RWPE2 (cell line): ENCODE results near the gene KCNK6.

Experiments used
- ATAC-seq: fragments of 200-7000 bp; cut with Tn5 transposase; 3 replicates; pipeline ENCODE4 v1.9.1; 2021; ENCODE audit warnings: low read depth
- DNase-seq: peaks from one replicate; pipeline ENCODE4 v3.0.0-alpha.2; 2020; ENCODE audit warnings: low spot score
- H3K27ac ChIP-seq: fragments of 450-650 bp; 2 replicates; pipeline ENCODE4 v1.5.1; 2017; ENCODE audit warnings: mild to moderate bottlenecking; ENCODE audit not compliant: poor library complexity, severe bottlenecking
- H3K27me3 ChIP-seq: fragments of 250-450 bp; sonication (Bioruptor Pico); 2 replicates; pipeline ENCODE4 v1.5.1; 2021; ENCODE audit warnings: mild to moderate bottlenecking, moderate library complexity; ENCODE audit not compliant: insufficient read depth, poor library complexity, severe bottlenecking
- H3K36me3 ChIP-seq: fragments of 250-450 bp; sonication (Bioruptor Pico); 2 replicates; pipeline ENCODE4 v1.5.1; 2020; ENCODE audit warnings: low read depth, mild to moderate bottlenecking, moderate library complexity
- H3K4me1 ChIP-seq: fragments of 250-450 bp; sonication (Bioruptor Pico); 2 replicates; pipeline ENCODE4 v1.5.1; 2021; ENCODE audit warnings: mild to moderate bottlenecking, moderate library complexity; ENCODE audit not compliant: insufficient read depth, poor library complexity, severe bottlenecking
- H3K4me3 ChIP-seq: fragments of 250-450 bp; sonication (Bioruptor Pico); 2 replicates; pipeline ENCODE4 v1.5.1; 2021; ENCODE audit warnings: mild to moderate bottlenecking, moderate library complexity; ENCODE audit not compliant: severe bottlenecking
- H3K9me3 ChIP-seq: fragments of 250-450 bp; sonication (Bioruptor Pico); 2 replicates; pipeline ENCODE4 v1.5.1; 2021; ENCODE audit warnings: mild to moderate bottlenecking, moderate library complexity; ENCODE audit not compliant: severe bottlenecking
- CTCF ChIP-seq: fragments of 450-650 bp; IDR thresholded peaks from one replicate; pipeline ENCODE4 v1.5.1; 2017; ENCODE audit warnings: mild to moderate bottlenecking, moderate library complexity; ENCODE audit not compliant: poor library complexity, severe bottlenecking

Gene KCNK6

GRCh38 chr19:38370299-38370698 lies 50.7 kb downstream of the KCNK6 start:
- H3K36me3 ChIP-seq, result no peaks in the 10 kb centered on the region
- ATAC-seq (no peak), DNase-seq (no peak)
- H3K4me3 ChIP-seq, result no peak overlapping the region
- TF ChIP-seq CTCF, result no peak
- H3K27ac ChIP-seq, result no peak overlapping the region
- H3K27me3 ChIP-seq, result no peaks in the 10 kb centered on the region
- H3K4me1 ChIP-seq, result no peaks in the 10 kb centered on the region
- no peaks in the 10 kb centered on the region for H3K9me3 ChIP-seq

GRCh38 chr19:38371081-38371480 lies 51.4 kb downstream of the KCNK6 start:
- H3K4me3 ChIP-seq, result no peak overlapping the region
- TF ChIP-seq CTCF, result no peak
- H3K9me3 ChIP-seq, result no peaks in the 10 kb centered on the region
- no peaks in the 10 kb centered on the region for H3K27me3 ChIP-seq
- H3K27ac ChIP-seq, result no peak overlapping the region
- peaks cover 3% of the 10 kb centered on the region for H3K36me3 ChIP-seq
- no peak for DNase-seq
- H3K4me1 ChIP-seq, result peaks cover 3% of the 10 kb centered on the region
- ATAC-seq, result no peak

GRCh38 chr19:38373907-38374331 lies 54.3 kb downstream of the KCNK6 start:
- Histone ChIP-seq H3K27me3 (no peaks in the 10 kb centered on the region), H3K4me1 (peaks cover 5% of the 10 kb centered on the region), H3K4me3 (peak overlapping the region; percentile 80), H3K9me3 (no peaks in the 10 kb centered on the region), H3K36me3 (peaks cover 30% of the 10 kb centered on the region), H3K27ac (peak overlapping the region; percentile 62)
- no peak for TF ChIP-seq CTCF
- no peak for ATAC-seq
- DNase-seq, result no peak

- Histone ChIP-seq H3K36me3 (peaks cover 36% of the 10 kb centered on the region), H3K4me3 (peak within 1 kb of the TSS; percentile 80), H3K27ac (peak within 1 kb of the TSS; percentile 62), H3K27me3 (no peaks in the 10 kb centered on the region), H3K4me1 (peaks cover 5% of the 10 kb centered on the region), H3K9me3 (no peaks in the 10 kb centered on the region)
- ATAC-seq, result peak; percentile 94
- peak; percentile 97 for DNase-seq
- peak; percentile 39 for TF ChIP-seq CTCF
Observed at GRCh38 chr19:38374332-38375097, 54.9 kb downstream of the KCNK6 start, which contains the start of gene PSMD8. TSS of gene PSMD8 (plus strand) at chr19:38374571. CDS start at chr19:38374602, 31 bp downstream.

- Histone ChIP-seq H3K27ac (peak overlapping the region; percentile 62), H3K36me3 (peaks cover 42% of the 10 kb centered on the region), H3K4me1 (peaks cover 5% of the 10 kb centered on the region), H3K27me3 (no peaks in the 10 kb centered on the region), H3K9me3 (no peaks in the 10 kb centered on the region), H3K4me3 (peak overlapping the region; percentile 80)
- peak; percentile 13 for ATAC-seq
- no peak for DNase-seq
- TF ChIP-seq CTCF, result no peak
Observed at GRCh38 chr19:38375098-38375493, 55.5 kb downstream of the KCNK6 start.
